GM19238 (cell line): ENCODE results near the gene OR2L8.

Experiments used
- DNase-seq: peaks from one replicate; pipeline ENCODE4 v3.0.0; 2011; ENCODE audit warnings: low spot score; ENCODE audit not compliant: insufficient read length

OR2L8 gene

GRCh38 chr1:247966532-247967204 is 18.0 kb downstream of the OR2L8 start:
- DNase-seq: no peak

- DNase-seq: no peak
Observed at GRCh38 chr1:247992986-247993385, 44.3 kb downstream of the OR2L8 start.

GRCh38 chr1:247998811-247999210 is 50.2 kb downstream of the OR2L8 start:
- no peak for DNase-seq
